Tibial nerve (tissue), 4 donors: ENCODE results near the gene ALG2. TPM values are rescaled to one million over a fixed set of nuclear protein-coding genes. Genes with fewer than 3 reads are reported as not detected.

Source experiments
- DNase-seq, 2 donors: peaks; one replicate each; pipeline ENCODE4 v3.0.0-alpha.2; 2019; ENCODE audit warnings: low spot score in 2 of 2
- H3K27ac ChIP-seq, 4 donors: fragments of 200-600 bp; sonication (generic) in 3 of 4; one replicate each; pipeline ENCODE4 v1.5.1; 2017 to 2019; ENCODE audit warnings: mild to moderate bottlenecking in 1 of 4
- H3K27me3 ChIP-seq, 2 donors: fragments of 200-600 bp; sonication (generic) in 1 of 2; one replicate each; pipeline versions ENCODE4 v1.5.1 to v1.6.0; 2017 to 2019
- H3K36me3 ChIP-seq, 3 donors: fragments of 200-600 bp; sonication (generic); one replicate each; pipeline ENCODE4 v1.5.1; 2018 to 2019
- H3K4me1 ChIP-seq, 4 donors: fragments of 200-600 bp; sonication (generic) in 3 of 4; one replicate each; pipeline ENCODE4 v1.5.1; 2017 to 2019
- H3K4me3 ChIP-seq, 4 donors: fragments of 200-600 bp; sonication (generic) in 3 of 4; one replicate each; pipeline ENCODE4 v1.5.1; 2017 to 2019; ENCODE audit warnings: mild to moderate bottlenecking in 1 of 4, moderate library complexity in 1 of 4
- H3K9me3 ChIP-seq, 4 donors: fragments of 200-600 bp; sonication (generic) in 3 of 4; one replicate each; pipeline ENCODE4 v1.5.1; 2017 to 2019
- EP300 ChIP-seq, 2 donors: sonication (generic); formaldehyde crosslinking; IDR thresholded peaks; one replicate each; pipeline ENCODE4 v1.6.1; 2017; ENCODE audit warnings: antibody characterized with exemption in 2 of 2, mild to moderate bottlenecking in 1 of 2
- POLR2A ChIP-seq, 2 donors: fragments of 450-650 bp; IDR thresholded peaks; one replicate each; pipeline ENCODE4 v1.6.1; 2017; ENCODE audit warnings: antibody characterized with exemption in 2 of 2, mild to moderate bottlenecking in 2 of 2, moderate library complexity in 2 of 2
- WGBS, 2 donors: methylation state at CpG; one replicate each; pipeline ENCODE4 v1.1.5; 2018; 5-methylcytosine and 5-hydroxymethylcytosine counted together
- total RNA-seq, 4 donors: library from RNA; depleted of rRNA; stranded (reverse); fragments of >200 nt; gene quantifications; one replicate each; pipeline ENCODE4 v1.1.0, GENCODE V29; 2016
- TF ChIP-seq, protein P1 (sequence below), 5 experiments: fragments of 200-600 bp in 3 of 5; fragments of 450-650 bp in 2 of 5; sonication (generic) in 3 of 5; IDR thresholded peaks; one replicate each; pipeline ENCODE4 v1.5.1; 2016 to 2019; ENCODE audit warnings: antibody characterized with exemption in 5 of 5, mild to moderate bottlenecking in 3 of 5, moderate library complexity in 2 of 5

ALG2 gene
- total RNA-seq, 4 donors from 2014 or later, result 22.7 to 38.3 (median 29.3) TPM

DNA sequence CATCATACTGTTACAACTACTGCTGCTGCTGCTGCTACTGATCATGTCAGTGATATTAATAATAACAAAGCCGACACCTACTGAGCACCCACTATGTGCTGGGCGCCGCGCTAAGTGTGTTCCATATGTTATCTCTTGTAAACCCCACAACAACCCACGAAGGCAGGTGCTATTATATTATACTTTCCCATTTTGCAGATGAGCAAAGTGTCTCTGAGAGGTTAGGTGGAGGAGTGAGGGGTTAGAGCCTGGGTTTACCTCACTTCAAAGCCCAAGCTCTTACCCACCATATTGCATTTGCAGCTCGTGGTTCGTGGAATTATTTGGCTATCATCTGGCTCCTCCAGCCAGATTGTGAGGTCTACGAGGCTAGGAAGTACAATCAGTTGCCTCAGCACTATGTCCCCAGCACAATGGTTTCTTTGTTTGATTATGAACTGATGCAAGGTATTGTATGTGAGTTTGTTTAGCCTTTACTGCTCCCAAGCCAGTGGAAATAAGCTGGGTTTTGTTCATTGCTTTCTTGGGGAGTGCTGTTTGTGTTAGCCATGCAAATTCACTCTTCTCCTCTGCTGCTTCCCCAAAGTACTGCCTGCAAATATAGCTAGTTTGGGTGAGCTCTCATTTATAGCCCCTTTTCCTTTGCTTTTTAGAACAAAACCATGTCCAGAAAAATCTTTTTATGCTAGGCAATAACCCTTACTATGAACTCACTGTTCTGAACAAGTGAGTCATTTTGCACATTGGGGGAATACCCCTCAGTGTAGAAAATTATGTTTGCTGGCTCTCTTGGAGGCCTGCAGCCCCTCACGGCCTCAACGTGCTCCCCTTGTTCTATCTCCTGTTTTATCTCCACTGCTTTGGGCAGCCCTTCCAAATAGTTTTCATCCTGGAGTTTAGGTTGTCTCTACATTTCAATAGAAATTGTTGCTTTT lies 47.9 kb downstream of the ALG2 start:
- H3K9me3 ChIP-seq, result no peaks in the 10 kb centered on the region
- peaks cover 2% of the 10 kb centered on the region in 2 donors for H3K27me3 ChIP-seq
- H3K36me3 ChIP-seq, result no peaks in the 10 kb centered on the region
- 55 to 63% methylated on average over 10 of the region's 10 CpGs for WGBS, 2 donors
- peaks cover 0 to 29% (median 0%) of the 10 kb centered on the region in 4 donors for H3K4me1 ChIP-seq
- DNase-seq, result no peak
- TF ChIP-seq POLR2A (IDR thresholded peaks at IDR 0.05) (no peak), EP300 (IDR thresholded peaks at IDR 0.05) (peak; percentile 19 to 47)
- TF ChIP-seq, protein P1, sequence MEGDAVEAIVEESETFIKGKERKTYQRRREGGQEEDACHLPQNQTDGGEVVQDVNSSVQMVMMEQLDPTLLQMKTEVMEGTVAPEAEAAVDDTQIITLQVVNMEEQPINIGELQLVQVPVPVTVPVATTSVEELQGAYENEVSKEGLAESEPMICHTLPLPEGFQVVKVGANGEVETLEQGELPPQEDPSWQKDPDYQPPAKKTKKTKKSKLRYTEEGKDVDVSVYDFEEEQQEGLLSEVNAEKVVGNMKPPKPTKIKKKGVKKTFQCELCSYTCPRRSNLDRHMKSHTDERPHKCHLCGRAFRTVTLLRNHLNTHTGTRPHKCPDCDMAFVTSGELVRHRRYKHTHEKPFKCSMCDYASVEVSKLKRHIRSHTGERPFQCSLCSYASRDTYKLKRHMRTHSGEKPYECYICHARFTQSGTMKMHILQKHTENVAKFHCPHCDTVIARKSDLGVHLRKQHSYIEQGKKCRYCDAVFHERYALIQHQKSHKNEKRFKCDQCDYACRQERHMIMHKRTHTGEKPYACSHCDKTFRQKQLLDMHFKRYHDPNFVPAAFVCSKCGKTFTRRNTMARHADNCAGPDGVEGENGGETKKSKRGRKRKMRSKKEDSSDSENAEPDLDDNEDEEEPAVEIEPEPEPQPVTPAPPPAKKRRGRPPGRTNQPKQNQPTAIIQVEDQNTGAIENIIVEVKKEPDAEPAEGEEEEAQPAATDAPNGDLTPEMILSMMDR (IDR thresholded peaks at IDR 0.05), result no peak
- H3K27ac ChIP-seq, result no peak overlapping the region
- no peak overlapping the region for H3K4me3 ChIP-seq

DNA sequence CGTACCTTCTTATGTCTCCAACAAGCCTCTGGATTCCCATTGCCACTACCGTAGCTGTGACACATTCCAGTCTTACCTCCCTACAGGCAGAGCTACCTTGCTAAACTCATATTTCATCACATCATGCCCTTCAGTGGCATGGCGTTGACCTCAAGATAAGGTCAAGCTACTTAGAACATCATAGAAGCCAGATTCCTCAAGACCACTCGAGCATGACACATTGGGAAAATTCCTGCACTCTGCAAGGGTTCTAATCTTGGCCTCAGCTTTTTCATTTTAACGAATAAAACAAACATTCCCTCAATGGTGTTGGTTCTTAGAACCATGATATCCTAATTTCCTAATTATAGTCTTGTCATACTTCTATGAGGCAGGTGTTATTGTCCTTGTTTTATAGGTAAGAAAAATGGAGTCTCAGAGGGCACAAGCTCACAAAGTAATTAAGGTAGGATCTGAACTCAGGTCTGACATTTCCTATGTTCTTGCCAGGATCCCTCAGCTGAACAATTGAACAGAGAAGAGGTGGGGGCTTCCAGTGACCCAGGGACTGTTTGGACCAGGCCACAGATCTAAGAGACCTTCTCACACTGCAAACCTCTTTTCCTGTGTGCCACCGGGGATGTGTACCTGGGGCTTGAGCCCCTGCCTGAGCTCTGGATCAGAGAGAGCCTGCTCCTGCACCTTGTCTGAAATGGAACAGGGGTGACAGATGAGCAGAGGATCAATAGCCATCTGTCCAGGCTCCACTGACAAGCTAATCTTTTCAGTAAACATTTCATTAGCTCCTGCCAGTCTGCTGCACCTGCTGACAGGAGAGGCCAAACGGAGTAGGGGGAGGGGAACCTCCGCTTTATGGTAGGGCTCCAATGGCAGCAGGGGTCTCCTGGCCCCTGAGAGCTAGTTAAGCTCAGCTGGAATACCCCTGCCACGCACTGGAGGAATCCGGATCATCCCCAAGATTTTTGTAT lies 49.3 kb downstream of the ALG2 start:
- Histone ChIP-seq H3K27me3 (peaks cover 2% of the 10 kb centered on the region in 2 donors), H3K9me3 (no peaks in the 10 kb centered on the region), H3K4me1 (peaks cover 0 to 29% (median 0%) of the 10 kb centered on the region in 4 donors), H3K4me3 (no peak overlapping the region), H3K36me3 (no peaks in the 10 kb centered on the region), H3K27ac (no peak overlapping the region)
- 85 to 90% methylated on average over 10 of the region's 10 CpGs for WGBS, 2 donors
- no peak for DNase-seq
- TF ChIP-seq, protein P1 (IDR thresholded peaks at IDR 0.05), result no peak
- no peak for TF ChIP-seq POLR2A (IDR thresholded peaks at IDR 0.05)
- TF ChIP-seq EP300 (IDR thresholded peaks at IDR 0.05), result no peak

DNA sequence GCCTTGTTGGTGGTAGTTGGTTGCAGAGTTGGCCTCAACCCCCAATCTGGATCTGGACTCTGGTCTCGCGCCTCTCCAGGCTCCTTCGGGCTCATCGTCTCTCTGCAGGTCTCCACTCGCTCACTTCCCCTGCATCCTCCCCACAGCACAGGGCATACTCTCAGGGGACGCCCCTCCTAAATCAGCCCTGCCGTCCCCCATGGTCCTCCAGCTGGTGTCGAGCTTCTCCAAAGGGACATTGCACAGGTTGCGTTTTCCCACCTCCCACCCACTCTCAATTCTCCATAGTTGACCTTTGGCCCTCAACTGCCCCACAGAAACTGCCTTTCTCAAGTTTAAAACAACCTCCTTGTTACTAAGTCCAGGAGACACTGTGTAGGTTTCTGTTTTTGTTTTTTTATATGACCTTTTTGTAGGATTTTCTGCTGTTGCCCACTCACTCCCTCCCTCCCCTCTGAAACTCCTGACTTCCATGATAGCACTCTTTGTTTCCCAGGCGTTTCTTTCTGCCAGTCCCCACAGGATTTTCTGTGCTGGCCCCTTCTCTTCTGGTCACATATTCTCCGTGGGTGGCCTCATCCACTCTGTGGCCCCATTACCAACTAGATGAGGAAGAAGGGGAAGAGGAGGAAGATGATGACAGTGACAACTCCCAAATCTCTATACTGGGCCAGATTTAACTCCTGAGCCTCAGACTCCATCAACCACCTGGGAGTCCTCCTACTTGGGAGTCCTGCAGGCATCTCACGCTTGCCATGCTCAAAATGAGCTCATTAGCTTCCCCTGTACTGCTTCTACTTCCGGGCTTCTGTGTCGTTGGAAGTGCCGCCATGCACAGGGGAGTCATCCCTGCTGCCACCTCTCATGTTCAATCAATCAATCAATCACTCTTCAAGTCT lies 50.3 kb downstream of the ALG2 start:
- no peaks in the 10 kb centered on the region for H3K36me3 ChIP-seq
- DNase-seq, result no peak
- H3K9me3 ChIP-seq, result no peaks in the 10 kb centered on the region
- H3K4me1 ChIP-seq, result peaks cover 0 to 29% (median 0%) of the 10 kb centered on the region in 4 donors
- 76 to 78% methylated on average over 15 of the region's 15 CpGs for WGBS, 2 donors
- H3K4me3 ChIP-seq, result no peak overlapping the region
- TF ChIP-seq POLR2A (IDR thresholded peaks at IDR 0.05) (no peak), EP300 (IDR thresholded peaks at IDR 0.05) (no peak)
- TF ChIP-seq, protein P1 (IDR thresholded peaks at IDR 0.05), result no peak
- H3K27me3 ChIP-seq, result peaks cover 2% of the 10 kb centered on the region in 2 donors
- H3K27ac ChIP-seq, result no peak overlapping the region

DNA sequence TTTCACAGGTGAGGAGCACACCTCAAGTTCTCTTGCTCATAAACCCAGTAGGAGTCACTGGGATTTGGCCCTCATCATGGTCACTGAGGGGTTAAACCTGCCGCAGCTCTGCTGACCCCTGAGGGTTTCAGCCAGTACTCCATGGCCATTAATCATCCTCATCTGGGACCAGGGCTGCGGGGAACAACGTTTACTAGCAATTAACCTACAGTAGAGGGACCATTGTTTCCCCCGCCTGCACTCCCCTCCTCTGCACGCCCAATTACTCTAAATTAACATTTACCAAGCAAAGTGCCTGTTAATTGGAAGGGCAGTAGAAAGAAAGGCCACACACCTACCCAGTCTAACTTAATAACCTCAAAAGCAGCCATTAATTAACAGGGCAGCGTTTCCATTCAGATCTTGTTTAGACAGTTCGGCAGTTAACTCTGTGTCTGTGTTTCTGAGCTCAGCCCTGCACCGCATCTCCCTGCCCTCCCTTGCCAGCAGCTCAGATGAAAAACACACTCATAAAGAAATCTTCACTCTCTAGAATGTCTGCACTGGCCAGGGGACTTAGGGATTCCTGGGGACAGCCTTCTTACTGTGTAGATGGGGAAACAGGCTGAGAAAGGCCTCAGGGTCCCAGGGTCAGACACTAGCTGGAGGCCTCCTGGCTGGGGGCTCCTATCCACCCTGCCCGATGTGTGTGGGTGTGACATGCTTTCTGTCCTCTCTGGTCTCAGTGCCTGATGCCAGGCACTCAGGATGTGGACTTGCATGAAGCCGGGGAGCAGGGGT lies 51.6 kb downstream of the ALG2 start:
- no peak overlapping the region for H3K4me3 ChIP-seq
- H3K4me1 ChIP-seq, result peaks cover 0 to 29% (median 0%) of the 10 kb centered on the region in 4 donors
- H3K36me3 ChIP-seq, result no peaks in the 10 kb centered on the region
- H3K27me3 ChIP-seq, result peaks cover 2% of the 10 kb centered on the region in 2 donors
- no peaks in the 10 kb centered on the region for H3K9me3 ChIP-seq
- H3K27ac ChIP-seq, result no peak overlapping the region
- no peak for TF ChIP-seq EP300 (IDR thresholded peaks at IDR 0.05)
- TF ChIP-seq, protein P1 (IDR thresholded peaks at IDR 0.05), result no peak
- no peak for TF ChIP-seq POLR2A (IDR thresholded peaks at IDR 0.05)
- DNase-seq, result no peak
- WGBS, 2 donors, result 44 to 46% methylated on average over 10 of the region's 10 CpGs
